ENCODE data around the gene P4HA3.

P4HA3 gene

GRCh38 chr11:74316772-74317505, 5.5 kb upstream of the P4HA3 start:
- DNase-seq = no peak

GRCh38 chr11:74312326-74312725, 886 bp upstream of the P4HA3 start:
- no peak for DNase-seq

- no peak for DNase-seq
These were observed 583 bp downstream of the P4HA3 start for GRCh38 chr11:74310857-74311256.

GRCh38 chr11:74307434-74307833, 4.0 kb downstream of the P4HA3 start:
- DNase-seq = no peak

GRCh38 chr11:74306435-74307175, 4.8 kb downstream of the P4HA3 start:
- DNase-seq = no peak

- DNase-seq = no peak
These were observed 12.4 kb downstream of the P4HA3 start for GRCh38 chr11:74299015-74299414.

GRCh38 chr11:74297484-74297883, 14.0 kb downstream of the P4HA3 start:
- no peak for DNase-seq

GRCh38 chr11:74288911-74289310, 22.5 kb downstream of the P4HA3 start:
- no peak for DNase-seq

GRCh38 chr11:74288161-74288560, 23.3 kb downstream of the P4HA3 start:
- no peak for DNase-seq

- DNase-seq = no peak
These were observed 27.0 kb downstream of the P4HA3 start for GRCh38 chr11:74284466-74284865.

GRCh38 chr11:74283580-74284180, 27.8 kb downstream of the P4HA3 start:
- no peak for DNase-seq

GRCh38 chr11:74282914-74283371, 28.5 kb downstream of the P4HA3 start:
- DNase-seq = no peak

GRCh38 chr11:74282421-74282820, 29.0 kb downstream of the P4HA3 start:
- DNase-seq = no peak

GRCh38 chr11:74280494-74280893, 30.9 kb downstream of the P4HA3 start:
- DNase-seq = no peak

GRCh38 chr11:74279256-74279655, 32.2 kb downstream of the P4HA3 start:
- DNase-seq = no peak

- no peak for DNase-seq
These were observed 32.7 kb downstream of the P4HA3 start for GRCh38 chr11:74278721-74279161.

GRCh38 chr11:74278103-74278502, 33.3 kb downstream of the P4HA3 start:
- DNase-seq = no peak

- DNase-seq = no peak
These were observed 34.9 kb downstream of the P4HA3 start for GRCh38 chr11:74276581-74276980.

- DNase-seq = no peak
These were observed 39.2 kb downstream of the P4HA3 start for GRCh38 chr11:74272276-74272675.

GRCh38 chr11:74269161-74269811, 42.2 kb downstream of the P4HA3 start:
- no peak for DNase-seq

GRCh38 chr11:74268456-74268855, 43.0 kb downstream of the P4HA3 start:
- no peak for DNase-seq

- DNase-seq = no peak
These were observed 44.4 kb downstream of the P4HA3 start for GRCh38 chr11:74267014-74267413.

GRCh38 chr11:74265256-74265655, 46.2 kb downstream of the P4HA3 start:
- DNase-seq = no peak

All from CD4-positive, alpha-beta T cell treated with Interferon alpha-2 for 1 hour (primary cell).